ENCODE data around the gene PACS1.

GRCh38 chr11:66268244-66268951 is 198.3 kb downstream of the PACS1 start, which contains the start of gene RAB1B:
- TF ChIP-seq CTCF (conservative IDR thresholded peaks at IDR 0.05) (no peak), ZFX (IDR thresholded peaks at IDR 0.05) (no peak)
